Central memory CD4-positive, alpha-beta T cell (primary cell): ENCODE measurements around the gene TMEM178A.
"Not testable (repeated sequence)": the region's sequence is repeated elsewhere in the genome, so short reads cannot be mapped to it uniquely, and the experiment has no call there.

Experiments
- DNase-seq: peaks from one replicate; pipeline ENCODE4 v3.0.0; 2022
- total RNA-seq, 3 experiments: gene quantifications; one replicate each; lab custom pipeline; 2026; lab: John Stamatoyannopoulos, UW

The TMEM178A gene
- total RNA-seq = 0.04 to 0.39 (median 0.11) reads per million in 3 experiments

- DNase-seq = no peak
Observed at GRCh38 chr2:39665811-39666490, at the start of gene TMEM178A. TMEM178A (plus strand) TSS chr2:39665917; CDS start chr2:39665975, 58 bp downstream.

- DNase-seq = no peak
Observed at GRCh38 chr2:39618236-39618635, 47.5 kb upstream of the TMEM178A start.

GRCh38 chr2:39618736-39619135 lies 47.0 kb upstream of the TMEM178A start:
- no peak for DNase-seq

- DNase-seq = no peak
Observed at GRCh38 chr2:39620067-39620466, 45.6 kb upstream of the TMEM178A start.

GRCh38 chr2:39621596-39621995 lies 44.1 kb upstream of the TMEM178A start:
- DNase-seq = no peak

- no peak for DNase-seq
Observed at GRCh38 chr2:39622860-39623259, 42.9 kb upstream of the TMEM178A start.

GRCh38 chr2:39623917-39624316 lies 41.8 kb upstream of the TMEM178A start:
- no peak for DNase-seq

GRCh38 chr2:39625193-39625926 lies 40.4 kb upstream of the TMEM178A start:
- DNase-seq = no peak

- no peak for DNase-seq
Observed at GRCh38 chr2:39625927-39626270, 39.8 kb upstream of the TMEM178A start.

- DNase-seq = not testable (repeated sequence)
Observed at GRCh38 chr2:39628346-39628745, 37.4 kb upstream of the TMEM178A start.

GRCh38 chr2:39629646-39630045 lies 36.1 kb upstream of the TMEM178A start:
- no peak for DNase-seq

- no peak for DNase-seq
Observed at GRCh38 chr2:39631256-39631655, 34.5 kb upstream of the TMEM178A start.

- DNase-seq = no peak
Observed at GRCh38 chr2:39631718-39632117, 34.0 kb upstream of the TMEM178A start.

GRCh38 chr2:39632876-39633275 lies 32.8 kb upstream of the TMEM178A start:
- DNase-seq = no peak

GRCh38 chr2:39636306-39636705 lies 29.4 kb upstream of the TMEM178A start:
- no peak for DNase-seq

GRCh38 chr2:39638581-39638980 lies 27.1 kb upstream of the TMEM178A start:
- DNase-seq = no peak

GRCh38 chr2:39640107-39640506 lies 25.6 kb upstream of the TMEM178A start:
- DNase-seq = no peak

GRCh38 chr2:39640681-39641080 lies 25.0 kb upstream of the TMEM178A start:
- DNase-seq = no peak

- DNase-seq = no peak
Observed at GRCh38 chr2:39641635-39642034, 24.1 kb upstream of the TMEM178A start.

- no peak for DNase-seq
Observed at GRCh38 chr2:39642051-39642718, 23.5 kb upstream of the TMEM178A start.

GRCh38 chr2:39645826-39646225 lies 19.9 kb upstream of the TMEM178A start:
- DNase-seq = no peak

GRCh38 chr2:39646267-39646666 lies 19.4 kb upstream of the TMEM178A start:
- no peak for DNase-seq

GRCh38 chr2:39647104-39647765 lies 18.5 kb upstream of the TMEM178A start:
- no peak for DNase-seq
